Islet precursor cell (in vitro differentiated cells): ENCODE results near the gene HARBI1.
"Not testable (repeated sequence)": the region's sequence is repeated elsewhere in the genome, so short reads cannot be mapped to it uniquely, and the experiment has no call there.

Experiments
- DNase-seq: peaks from one replicate; pipeline ENCODE4 v3.0.0-alpha.2; 2018

The HARBI1 gene

DNA sequence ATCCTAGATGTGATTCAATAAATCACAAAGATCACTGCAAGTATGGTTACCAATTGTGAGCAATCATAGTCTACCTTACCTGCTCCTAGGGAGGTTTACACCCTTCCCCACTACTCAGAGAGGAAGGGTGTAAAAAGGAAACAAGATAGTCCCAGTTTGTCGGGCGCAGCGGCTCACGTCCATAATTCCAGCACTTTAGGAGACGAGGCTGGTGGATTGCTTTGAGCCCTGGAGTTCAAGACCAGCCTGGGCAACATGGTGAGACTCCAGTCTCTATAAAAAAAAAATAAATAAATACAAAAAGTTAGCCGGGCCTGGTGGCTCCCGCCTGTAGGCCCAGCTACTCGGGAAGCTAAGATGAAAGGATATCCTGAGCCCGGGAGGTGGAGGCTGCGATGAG is 22.2 kb downstream of the HARBI1 start:
- DNase-seq: no peak

DNA sequence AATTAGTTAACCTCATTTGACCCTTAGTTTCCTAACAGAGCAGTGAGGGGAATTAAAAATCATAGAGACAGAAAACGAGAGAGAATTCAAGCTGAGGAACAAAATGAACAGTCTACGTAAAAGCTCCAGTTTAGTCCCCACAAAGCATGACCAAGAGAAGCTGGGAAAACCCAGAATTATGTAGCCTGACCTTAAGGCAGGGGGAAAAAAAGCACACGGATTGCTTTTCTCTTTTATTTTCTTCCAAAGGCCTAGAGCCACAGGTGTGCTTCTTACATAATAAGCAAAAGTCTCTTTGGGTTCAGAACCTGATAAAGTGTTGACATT is 22.7 kb downstream of the HARBI1 start:
- DNase-seq: no peak

DNA sequence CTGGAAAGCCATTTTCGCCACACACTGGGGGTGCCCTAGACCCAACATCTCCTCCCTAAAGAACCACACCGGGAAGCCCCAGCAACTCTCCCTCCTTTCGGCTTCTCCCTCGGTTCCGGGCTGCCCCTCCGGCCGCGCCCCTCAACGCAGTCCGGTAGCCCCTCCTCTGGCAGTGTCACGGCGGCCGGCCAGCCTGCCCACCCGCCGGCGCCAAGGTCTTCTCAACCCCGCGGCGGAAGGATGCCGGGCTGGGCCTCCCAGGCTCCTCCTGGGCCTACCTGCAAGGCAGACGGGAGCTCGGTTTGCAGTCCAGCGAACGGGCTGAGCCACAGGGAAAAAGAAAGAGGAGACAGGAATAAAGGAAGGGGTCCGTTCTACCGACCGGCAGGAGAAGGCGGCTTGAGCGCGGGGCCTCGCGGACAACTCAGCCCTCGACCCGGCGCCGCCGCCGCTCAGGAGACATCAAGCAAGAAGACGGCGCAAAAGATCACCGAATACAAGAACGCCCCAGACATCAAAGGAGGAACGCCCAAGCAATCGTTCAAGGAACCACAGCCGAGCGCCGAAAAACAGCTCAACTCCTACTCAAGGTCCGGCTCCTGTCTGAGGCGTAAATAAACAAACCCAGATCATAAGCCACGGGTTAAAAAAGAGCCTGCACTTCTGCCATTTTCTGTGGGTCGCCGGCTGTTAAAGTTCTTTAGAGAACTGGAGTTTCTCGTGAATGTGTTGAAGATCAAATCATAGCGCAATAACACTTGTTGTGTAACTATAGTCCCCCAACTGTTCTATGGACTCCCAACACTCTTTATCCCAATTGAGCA is 23.3 kb downstream of the HARBI1 start, which contains the start of gene AMBRA1:
AMBRA1 (minus strand) TSS at position 474 of the 824 bp plus-strand sequence. CDS start 45,643 bp downstream, outside the sequence.
- peak; percentile 93 for DNase-seq

DNA sequence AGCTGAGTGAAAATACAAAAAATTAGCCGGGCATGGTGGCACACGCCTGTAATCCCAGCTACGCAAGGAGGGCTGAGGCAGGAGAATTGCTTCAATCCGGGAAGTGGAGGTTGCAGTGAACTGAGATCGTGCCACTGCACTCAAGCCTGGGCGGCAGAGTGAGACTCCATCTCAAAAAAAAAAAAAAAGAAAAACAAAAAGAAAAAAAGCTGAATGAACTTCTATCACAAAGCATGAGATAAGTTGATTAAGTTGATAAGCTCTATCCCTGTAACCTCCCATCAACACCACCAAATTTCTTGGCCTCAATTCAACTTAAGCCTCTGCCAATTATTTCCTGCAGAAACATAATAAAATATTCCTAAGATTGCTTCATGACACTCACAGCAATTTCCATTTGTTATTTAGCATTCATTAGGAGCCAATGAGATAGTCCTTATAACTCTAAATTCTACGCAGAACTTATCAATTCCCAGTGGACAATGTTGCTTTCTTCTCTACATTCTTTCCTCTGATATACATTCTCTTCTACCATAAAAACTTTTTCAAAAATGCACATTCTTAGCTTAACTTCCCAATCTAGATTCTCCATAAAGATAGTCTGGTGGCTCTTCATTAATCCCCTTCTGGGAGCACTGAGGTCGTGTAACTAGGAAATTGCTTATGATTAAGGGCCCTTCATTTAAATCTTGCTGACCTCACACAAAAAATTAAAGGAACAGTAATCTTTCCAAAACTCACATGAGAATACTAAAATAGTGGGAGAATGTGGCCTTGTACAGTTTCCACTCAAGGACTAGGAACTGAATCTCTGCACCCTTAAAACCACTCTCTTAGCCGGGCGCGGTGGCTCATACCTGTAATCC is 26.1 kb downstream of the HARBI1 start:
- no peak for DNase-seq

DNA sequence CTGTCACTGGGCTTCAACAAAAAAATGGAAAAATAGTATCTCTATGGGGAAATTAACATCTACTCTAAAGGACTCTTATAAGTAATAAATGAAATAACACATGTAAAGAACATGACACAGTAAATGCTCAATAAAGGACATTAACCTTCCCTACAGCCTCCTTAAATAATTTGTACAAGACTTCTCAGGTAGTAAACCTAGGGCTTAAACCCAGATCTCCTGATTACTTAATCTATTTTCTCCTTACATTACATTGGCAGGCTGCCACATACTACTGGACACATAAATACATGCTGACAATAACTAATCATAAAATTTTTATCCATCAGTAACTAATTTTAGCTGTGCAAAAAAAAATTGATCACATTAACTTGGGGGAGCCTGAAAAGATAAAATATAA is 28.1 kb downstream of the HARBI1 start:
- DNase-seq: no peak

DNA sequence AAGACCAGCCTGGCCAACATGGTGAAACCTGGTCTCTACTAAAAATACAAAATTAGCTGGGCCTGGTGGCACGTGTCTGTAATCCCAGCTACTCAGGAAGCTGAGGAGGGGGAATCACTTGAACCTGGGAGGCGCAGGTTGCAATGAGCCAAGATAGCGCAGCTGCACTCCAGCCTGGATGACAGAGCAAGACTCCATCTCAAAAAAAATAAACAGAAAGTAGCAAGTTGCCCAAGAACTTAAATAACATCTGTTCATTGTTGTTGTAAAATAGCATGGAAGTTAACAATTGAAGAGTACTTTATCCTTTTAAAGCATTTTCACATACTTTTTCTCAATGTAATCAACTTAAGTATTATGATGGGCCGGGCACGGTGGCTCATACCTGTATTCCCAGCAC is 28.9 kb downstream of the HARBI1 start:
- DNase-seq: no peak

DNA sequence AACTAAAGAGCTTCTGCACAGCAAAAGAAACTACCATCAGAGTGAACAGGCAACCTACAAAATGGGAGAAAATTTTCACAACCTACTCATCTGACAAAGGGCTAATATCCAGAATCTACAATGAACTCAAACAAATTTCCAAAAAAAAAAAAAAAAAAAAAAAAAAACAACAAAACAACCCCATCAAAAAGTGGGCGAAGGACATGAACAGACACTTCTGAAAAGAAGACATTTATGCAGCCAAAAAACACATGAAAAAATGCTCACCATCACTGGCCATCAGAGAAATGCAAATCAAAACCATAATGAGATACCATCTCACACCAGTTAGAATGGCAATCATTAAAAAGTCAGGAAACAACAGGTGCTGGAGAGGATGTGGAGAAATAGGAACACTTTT is 33.5 kb downstream of the HARBI1 start:
- DNase-seq: not testable (repeated sequence)

DNA sequence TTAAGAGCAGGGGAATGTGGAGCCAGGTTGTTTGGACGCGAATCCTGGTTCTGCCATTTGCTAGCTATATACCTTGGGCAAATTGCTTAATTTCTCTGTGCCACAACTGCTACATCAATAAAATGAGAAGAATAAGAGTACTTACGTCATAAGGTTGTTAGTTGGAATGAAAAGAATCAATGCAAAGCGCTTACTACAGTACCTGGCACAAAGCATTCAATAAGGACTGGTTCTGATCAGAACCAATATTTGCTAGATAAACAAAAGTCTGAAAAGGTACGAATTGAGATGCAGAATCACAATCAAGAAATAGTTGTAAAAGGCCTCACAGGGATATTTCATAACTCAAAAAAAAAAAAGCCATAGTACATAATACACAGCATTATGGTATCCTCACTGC is 34.4 kb downstream of the HARBI1 start:
- no peak for DNase-seq

DNA sequence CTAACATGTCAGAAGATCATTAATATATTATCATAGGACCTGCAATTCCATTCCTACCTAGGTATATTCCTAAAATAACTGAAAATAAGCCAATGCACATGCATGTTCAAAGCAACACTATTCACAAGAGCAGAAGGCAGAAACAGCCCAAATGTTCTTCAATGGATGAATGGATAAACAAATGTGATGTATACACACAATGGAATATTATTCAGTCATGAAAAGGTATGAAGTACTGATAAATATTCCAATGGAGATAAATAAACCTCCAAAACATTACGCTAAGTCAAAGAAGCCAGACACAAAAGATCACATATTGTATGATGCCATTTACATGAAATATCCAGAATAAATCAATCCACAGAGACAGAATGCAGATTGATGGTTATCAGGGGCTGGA is 40.0 kb downstream of the HARBI1 start:
- DNase-seq: no peak

DNA sequence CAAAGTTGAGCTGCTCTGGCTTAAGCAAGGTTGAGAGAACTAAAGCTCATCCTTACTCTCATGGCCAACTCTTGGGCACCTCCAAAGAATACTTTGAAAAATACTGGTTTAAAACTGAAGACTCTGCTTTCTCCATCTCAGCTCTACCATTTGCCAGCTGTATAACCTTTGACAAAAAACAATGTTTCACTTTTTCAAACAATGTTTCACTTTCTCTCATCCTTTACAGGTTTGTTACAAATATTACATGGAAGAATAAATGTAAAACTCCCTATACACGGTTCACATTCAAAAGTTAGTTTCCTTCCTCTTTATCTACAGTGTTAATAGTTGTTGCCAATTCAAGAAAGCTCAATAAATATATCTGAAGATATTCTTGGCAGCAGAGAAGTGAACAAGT is 42.4 kb downstream of the HARBI1 start:
- DNase-seq: no peak

DNA sequence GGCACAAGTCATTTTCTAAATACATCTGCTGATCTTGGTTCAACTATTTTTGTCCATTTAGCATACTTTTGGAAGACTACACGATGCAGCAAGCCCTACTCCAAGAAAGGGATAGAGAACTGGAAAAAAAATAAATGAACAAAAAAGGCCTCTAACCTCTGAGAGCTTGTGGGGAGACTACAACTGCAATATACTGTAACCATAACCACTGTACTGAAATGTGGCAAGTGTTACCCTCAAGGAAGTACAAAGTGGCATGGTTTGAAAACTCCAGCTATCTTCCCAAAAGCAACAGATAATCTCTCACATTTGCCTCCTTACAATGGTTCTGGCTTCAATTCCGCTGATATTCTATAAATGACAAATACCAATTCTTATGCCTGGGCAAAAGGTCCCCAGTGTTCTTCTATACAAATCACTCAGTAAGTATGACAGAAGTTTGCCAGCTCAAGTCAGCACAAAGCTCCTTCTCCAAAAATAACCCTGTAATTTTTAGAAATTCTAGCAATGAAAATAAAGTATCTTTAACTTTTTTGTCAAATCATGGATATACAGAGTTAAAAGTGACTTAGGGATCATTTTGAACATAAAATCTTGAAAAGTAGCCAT is 46.1 kb downstream of the HARBI1 start:
- no peak for DNase-seq

DNA sequence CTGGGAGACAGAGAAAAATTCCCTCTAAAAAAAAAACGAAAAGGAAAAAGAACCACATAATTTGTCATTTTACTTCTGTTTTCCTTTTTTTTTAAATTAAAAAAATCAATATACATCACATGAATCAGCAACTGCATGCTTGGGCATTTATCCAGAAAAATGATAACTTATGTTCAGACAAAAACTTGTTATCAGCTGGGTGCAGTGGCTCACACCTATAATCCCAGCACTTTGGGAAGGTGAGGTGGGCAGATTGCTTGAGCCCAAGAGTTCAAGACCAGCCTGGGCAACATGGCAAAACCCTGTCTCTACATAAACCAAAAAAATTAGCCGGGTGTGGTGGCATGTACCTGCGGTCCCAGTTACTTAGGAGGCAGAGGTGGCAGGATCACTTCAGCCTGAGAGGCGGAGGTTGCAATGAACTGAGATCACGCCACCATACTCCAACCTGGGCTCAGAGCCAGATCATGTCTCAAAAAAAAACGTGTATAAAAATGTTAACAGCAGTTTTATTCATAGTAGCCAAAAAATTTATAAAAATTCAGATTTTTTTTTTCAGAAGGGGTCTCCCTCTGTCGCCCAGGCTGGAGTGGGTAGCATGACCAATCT is 51.7 kb downstream of the HARBI1 start:
- DNase-seq: no peak

DNA sequence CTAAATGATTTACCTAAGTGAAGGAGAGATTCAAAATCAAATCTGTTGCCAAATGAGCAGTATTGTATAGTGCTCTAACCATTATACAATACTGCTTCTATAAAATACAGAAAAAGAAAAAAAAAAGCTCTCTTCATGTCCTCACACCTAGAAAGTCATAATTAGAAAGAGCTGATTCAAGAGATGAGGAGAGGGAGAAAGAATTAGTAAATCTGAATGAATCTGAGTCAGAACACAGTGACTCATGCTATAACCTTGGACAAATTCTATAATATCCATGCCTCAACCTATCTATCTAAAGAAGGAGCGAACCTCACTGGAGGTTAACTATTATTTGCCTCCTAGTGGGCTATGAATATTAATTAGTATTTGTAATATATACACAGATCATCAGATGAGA is 52.6 kb downstream of the HARBI1 start:
- DNase-seq: no peak

DNA sequence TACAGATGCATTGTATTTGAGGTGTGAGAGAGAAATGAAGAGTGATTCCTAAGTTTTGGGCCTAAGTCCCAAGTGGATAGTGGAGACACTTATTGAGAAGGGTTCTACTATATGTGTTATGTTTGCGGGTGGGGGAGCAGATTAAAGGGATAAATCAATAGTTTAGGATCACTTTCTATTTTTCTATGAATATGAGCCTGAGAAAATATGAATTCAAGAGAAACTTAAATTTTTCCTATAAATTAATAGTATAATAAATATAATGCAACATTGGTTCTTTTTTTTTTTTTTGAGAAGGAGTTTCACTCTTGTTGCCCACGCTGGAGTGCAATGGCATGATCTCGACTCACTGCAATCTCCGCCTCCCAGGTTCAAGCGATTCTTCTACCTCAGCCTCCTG is 54.5 kb downstream of the HARBI1 start:
- no peak for DNase-seq

DNA sequence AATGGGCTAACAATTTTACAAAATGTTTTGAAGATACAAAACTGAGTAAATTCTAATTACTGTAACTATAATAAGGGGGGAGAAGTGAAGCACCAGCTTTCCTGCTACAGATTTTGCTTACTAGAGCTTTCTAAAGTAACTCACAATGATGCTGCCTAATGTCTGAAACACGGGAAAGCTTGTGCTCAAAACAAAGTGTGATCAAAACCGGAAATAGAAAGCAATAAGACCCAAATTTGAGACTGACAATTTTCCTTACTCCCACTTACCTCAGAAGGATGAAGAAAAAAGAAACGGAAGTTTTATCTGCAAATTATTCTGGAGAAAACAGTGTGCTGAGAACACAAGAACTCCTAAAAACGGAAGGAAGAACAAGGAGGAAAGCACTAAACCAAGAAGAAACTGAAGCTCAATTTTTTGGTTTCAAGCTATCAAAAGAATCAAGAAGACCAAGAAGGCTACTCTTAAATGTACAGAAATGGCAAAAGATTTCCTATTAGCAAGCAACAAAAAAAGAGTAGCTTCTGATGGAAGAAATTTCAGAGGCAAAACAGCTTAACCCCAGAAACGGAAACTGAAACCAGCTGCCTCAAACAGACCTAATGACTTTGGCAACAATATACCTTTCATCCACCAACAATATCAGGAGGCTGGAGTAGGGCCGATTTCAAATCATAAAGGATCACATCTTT is 56.6 kb downstream of the HARBI1 start:
- no peak for DNase-seq

DNA sequence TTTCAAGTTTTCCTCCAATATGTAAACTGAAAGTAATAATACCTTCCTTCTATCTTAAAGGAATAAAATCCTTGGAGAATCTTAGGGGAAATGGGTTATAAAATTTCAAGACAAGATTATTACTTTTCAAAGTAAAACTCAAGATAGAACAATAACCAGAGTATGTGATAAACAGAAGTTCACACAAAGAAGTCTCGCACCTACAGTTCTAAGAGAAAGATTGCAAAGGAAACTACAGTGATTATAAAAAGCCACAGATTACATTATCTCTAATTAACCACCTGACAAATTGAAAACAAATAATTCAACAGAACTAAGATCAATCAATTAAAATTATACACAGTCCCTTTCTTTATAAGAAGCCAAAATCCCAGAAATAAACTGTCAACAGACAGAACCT is 57.2 kb downstream of the HARBI1 start:
- DNase-seq: no peak

DNA sequence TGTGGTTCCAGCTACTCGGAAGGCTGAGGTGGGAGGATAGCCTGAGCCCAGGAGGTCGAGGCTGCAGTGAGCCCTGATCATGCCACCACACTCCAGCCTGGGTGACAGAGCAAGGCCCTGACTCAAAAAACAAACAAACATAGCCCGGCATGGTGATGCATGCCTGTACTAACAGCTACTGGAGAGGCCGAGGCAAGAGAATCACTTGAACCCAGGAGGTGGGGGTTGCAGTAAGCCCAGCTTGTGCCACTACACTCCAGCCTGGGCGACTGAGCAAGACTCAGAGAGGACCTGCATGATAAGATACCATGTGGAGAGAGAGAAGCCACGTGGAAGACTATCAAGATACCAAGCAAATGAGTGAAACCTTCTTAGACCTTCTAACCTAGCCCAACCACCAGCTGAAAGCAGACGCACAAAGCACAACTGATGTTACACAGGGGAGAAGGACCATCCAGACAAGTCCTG is 59.3 kb downstream of the HARBI1 start:
- no peak for DNase-seq

DNA sequence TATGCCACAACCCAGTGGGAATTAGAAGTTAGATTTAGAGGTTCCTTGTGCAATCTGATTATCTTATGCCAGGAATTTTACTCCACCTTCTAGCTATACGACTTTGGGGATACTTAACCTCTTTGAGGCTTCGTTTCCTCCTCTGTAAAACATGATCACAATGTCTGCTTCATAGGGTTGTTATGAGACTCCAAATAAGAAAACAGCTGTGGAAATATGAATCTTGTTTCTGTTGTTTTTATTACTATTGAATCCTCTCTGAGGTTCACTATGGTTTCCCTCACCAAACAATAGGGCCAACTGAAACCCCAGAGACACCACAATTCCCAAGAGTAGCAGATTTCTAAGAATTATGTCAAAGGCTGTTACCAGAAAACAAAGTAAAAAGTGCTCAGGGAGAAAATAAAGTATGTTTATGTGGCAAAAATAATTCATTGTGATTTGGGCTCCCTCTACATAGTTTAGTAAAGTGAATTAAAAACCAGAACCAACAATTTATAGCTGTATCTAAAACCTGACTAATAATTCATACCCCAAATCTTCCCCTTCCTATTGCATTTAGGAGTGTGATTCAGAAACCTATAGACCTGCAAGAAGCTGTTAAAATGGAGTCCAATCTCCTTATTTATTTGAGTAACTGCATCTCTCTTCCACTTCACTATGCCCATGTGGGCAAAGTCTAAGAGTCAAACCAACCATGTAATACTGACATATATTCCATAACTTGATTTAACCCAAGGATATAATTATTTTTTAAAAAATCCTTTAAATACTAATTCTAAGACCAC is 61.6 kb downstream of the HARBI1 start:
- DNase-seq: no peak

DNA sequence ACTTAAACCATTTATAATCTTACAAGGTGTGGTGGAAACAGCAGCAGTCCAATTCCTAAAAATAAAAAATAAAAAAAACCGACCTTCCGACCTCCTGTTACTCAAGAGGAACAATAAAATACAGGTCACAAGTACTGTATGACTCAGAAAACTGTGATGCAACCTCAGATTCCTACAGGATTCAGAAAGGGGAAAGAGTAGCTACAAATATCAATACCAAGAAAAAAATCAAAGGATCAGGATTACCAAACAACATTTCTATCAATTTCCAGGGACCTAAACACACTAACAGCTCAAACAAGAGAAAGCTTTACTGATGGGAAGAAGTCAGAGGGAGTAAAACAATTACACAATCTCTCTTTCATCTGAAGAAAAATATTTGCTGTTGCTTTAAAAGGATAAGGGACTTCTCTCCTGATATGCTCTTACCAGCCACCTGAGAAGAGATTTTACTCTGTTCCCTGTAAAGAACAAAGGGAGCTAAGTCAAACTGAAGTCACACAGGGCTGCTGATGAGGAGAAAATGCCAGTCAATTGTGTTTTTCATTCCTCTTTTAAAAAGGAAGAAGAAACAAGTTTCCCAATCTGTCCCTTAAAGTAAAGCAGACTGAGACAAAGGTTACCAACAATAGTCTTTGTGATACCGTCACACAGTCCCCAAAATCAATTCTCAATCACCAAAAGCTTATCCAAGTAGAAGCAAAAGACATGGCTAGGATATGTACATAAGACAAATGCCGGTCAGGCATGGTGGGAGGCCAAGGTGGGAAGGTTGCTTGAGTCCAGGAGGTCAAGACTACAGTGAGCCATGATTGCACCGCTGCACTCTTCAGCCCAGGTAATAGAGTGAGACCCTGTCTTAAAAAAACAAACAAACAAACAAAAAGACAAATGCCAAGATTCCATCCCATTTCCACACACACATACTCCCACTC is 62.5 kb downstream of the HARBI1 start:
- no peak for DNase-seq

DNA sequence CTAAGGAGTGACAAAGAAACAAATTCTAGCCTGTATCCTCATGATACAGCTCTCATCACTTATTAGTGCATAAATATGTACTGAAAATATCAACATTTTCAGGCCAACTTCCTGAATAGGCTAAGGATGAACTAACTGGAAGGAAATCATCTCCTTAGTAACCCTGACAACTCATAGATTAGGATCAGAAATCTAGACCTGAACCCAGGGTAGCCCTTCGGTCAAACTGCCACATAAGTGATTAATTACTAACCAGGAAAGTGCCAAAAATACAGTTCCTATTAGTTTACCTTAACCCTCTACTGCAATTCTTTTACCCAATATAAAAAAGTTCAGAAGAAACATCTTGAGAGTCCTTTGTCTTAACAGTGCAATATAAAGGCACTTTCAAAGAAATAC is 63.2 kb downstream of the HARBI1 start:
- no peak for DNase-seq
